Glutamatergic neuron (in vitro differentiated cells): ENCODE data around the gene SGTA. TPM values are rescaled to one million over a fixed set of nuclear protein-coding genes. Genes with fewer than 3 reads are reported as not detected.

Source experiments
- DNase-seq: peaks from one replicate; pipeline ENCODE4 v3.0.0; 2022
- H3K27ac Mint-ChIP-seq: one replicate; pipeline ENCODE4 v1.8.0; 2020; ENCODE audit warnings: mild to moderate bottlenecking, mixed read lengths, inconsistent platforms; ENCODE audit not compliant: unreplicated experiment
- H3K27me3 Mint-ChIP-seq: one replicate; pipeline ENCODE4 v1.8.0; 2020; ENCODE audit warnings: mild to moderate bottlenecking, moderate library complexity, mixed read lengths, inconsistent platforms; ENCODE audit not compliant: unreplicated experiment
- H3K36me3 Mint-ChIP-seq: one replicate; pipeline ENCODE4 v1.8.0; 2020; ENCODE audit warnings: mild to moderate bottlenecking, mixed read lengths, inconsistent platforms; ENCODE audit not compliant: unreplicated experiment
- H3K4me1 Mint-ChIP-seq: one replicate; pipeline ENCODE4 v1.8.0; 2020; ENCODE audit warnings: mild to moderate bottlenecking, low read depth, mixed read lengths, inconsistent platforms; ENCODE audit not compliant: unreplicated experiment
- H3K4me3 Mint-ChIP-seq: one replicate; pipeline ENCODE4 v1.8.0; 2020; ENCODE audit warnings: mild to moderate bottlenecking, mixed read lengths, inconsistent platforms; ENCODE audit not compliant: unreplicated experiment
- H3K9me3 Mint-ChIP-seq: one replicate; pipeline ENCODE4 v1.8.0; 2020; ENCODE audit warnings: mild to moderate bottlenecking, moderate library complexity, mixed read lengths, inconsistent platforms; ENCODE audit not compliant: unreplicated experiment
- total RNA-seq: library from RNA; stranded (reverse); fragmentation: NEBNext Ultra II Directional; extraction: Animal tissue kit (Norgen Biotek cat#: 25700); gene quantifications from one replicate; pipeline ENCODE4 v1.2.1, GENCODE V29; 2021; ENCODE audit not compliant: unreplicated experiment
- TF ChIP-seq, protein P1 (sequence below): fragments of 200-600 bp; sonication (generic); IDR thresholded peaks from one replicate; pipeline ENCODE4 v1.5.0; 2021; ENCODE audit not compliant: partially characterized antibody, unreplicated experiment

Gene SGTA
- total RNA-seq, 1 donor from 2014 or later = 90.6 TPM

DNA sequence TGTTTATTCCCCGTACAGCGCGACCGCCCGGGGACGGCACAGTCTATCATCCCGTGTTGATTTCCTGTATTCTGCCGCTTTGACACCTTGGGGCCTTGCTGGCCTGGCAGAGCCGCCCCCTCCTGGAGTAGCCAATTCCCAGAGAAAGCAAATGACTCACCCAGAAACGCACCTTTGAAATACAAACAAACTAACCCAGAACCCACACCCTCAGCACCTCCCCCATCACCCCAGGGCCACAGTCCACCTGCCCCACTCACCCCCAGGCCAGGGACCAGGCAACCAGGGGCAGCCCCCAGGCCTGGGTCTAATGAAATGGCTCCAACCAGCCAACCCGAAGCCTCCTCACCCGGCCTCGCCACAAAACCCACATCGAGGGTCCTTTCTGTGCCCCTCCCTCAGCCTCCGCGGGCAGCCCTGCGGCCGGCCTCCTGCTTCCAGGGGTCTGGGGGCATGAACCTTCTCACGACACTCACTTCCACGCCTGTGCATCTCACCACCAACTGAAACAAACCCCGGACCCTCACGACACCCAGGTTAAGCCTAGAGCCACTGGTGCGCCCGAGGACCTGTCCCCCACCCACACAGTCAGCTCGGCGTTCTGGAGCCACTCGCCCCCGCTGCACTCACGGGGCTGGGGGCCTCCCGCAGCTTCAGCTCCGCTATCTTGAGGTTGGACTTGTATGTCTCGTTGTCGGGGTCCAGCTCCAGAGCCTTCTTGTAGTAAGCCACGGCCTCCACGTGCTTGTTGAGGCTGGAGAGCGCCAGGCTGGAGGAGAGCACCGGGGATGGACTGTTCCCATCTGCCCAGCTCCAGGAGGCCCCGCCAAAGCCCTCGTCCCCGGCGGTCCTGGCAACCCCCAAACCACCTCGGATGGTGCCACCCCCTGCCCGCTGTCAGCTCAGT lies 20.9 kb downstream of the SGTA start:
- H3K9me3 Mint-ChIP-seq = peaks cover 5% of the 10 kb centered on the region
- TF ChIP-seq, protein P1, sequence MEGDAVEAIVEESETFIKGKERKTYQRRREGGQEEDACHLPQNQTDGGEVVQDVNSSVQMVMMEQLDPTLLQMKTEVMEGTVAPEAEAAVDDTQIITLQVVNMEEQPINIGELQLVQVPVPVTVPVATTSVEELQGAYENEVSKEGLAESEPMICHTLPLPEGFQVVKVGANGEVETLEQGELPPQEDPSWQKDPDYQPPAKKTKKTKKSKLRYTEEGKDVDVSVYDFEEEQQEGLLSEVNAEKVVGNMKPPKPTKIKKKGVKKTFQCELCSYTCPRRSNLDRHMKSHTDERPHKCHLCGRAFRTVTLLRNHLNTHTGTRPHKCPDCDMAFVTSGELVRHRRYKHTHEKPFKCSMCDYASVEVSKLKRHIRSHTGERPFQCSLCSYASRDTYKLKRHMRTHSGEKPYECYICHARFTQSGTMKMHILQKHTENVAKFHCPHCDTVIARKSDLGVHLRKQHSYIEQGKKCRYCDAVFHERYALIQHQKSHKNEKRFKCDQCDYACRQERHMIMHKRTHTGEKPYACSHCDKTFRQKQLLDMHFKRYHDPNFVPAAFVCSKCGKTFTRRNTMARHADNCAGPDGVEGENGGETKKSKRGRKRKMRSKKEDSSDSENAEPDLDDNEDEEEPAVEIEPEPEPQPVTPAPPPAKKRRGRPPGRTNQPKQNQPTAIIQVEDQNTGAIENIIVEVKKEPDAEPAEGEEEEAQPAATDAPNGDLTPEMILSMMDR = no peak
- H3K4me1 Mint-ChIP-seq = no peaks in the 10 kb centered on the region
- H3K27ac Mint-ChIP-seq = no peak overlapping the region
- DNase-seq = no peak
- no peaks in the 10 kb centered on the region for H3K27me3 Mint-ChIP-seq
- no peaks in the 10 kb centered on the region for H3K36me3 Mint-ChIP-seq
- no peak overlapping the region for H3K4me3 Mint-ChIP-seq

DNA sequence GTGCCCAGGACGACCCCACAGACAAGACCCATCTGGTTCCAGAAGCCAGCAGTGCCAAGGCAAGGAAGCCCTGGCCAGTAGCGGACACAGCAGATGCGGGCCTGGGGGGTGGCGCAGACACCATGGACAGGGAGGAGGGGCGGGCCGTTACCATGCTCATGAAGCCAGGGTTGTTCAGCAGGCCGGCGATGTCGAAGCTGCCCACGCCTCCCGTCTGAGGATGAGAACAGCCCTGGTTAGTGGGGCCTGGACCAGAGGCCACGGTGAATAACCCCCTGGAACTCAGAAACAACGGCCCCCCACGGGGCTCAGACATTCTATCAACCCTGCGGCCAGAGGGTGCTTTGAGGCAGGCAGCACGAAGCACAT lies 21.8 kb downstream of the SGTA start:
- no peaks in the 10 kb centered on the region for H3K27me3 Mint-ChIP-seq
- TF ChIP-seq, protein P1 = no peak
- no peak overlapping the region for H3K4me3 Mint-ChIP-seq
- no peak overlapping the region for H3K27ac Mint-ChIP-seq
- no peaks in the 10 kb centered on the region for H3K4me1 Mint-ChIP-seq
- H3K36me3 Mint-ChIP-seq = no peaks in the 10 kb centered on the region
- no peak for DNase-seq
- H3K9me3 Mint-ChIP-seq = peaks cover 5% of the 10 kb centered on the region

DNA sequence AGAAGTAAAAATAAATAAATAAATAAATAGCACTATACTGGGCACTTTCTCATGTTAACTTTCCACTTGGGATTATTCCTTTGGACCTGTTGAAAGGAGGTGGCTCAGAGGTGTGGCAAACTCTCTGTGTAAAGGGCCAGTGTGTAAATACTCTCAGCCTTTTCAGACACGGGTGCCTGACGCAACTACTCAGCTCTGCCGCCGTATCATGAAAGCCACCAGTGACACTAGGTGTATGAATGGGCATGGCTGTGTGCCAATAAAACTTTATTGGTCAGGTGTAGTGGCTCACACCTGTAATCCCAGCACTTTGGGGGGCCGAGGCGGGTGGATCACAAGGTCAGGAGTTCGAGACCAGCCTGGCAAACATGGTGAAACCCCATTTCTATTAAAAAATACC lies 23.1 kb downstream of the SGTA start:
- Mint-ChIP-seq H3K9me3 (peaks cover 5% of the 10 kb centered on the region), H3K4me1 (no peaks in the 10 kb centered on the region), H3K4me3 (no peak overlapping the region), H3K27ac (no peak overlapping the region), H3K27me3 (peaks cover 2% of the 10 kb centered on the region), H3K36me3 (no peaks in the 10 kb centered on the region)
- TF ChIP-seq, protein P1 = no peak
- DNase-seq = no peak

DNA sequence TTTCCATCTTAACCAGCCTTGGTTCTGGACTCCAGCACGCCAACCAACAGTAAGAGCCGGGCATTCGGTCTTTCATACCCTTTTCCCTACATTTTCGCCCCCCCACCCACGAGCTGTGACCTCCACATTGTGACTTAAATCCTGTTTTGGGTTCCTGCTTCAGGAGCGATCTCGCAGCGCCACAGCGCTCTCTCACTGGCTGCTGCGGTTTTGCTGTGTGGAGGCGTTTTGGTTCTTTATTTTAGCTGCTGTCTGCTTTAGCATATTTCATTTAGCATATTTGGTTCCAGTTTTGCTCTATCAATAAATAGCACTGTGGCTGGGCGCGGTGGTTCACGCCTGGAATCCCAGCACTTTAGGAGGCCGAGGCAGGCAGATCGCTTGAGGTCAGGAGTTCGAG lies 23.7 kb downstream of the SGTA start:
- H3K9me3 Mint-ChIP-seq = peaks cover 5% of the 10 kb centered on the region
- no peak for DNase-seq
- H3K4me3 Mint-ChIP-seq = no peak overlapping the region
- TF ChIP-seq, protein P1 = no peak
- H3K4me1 Mint-ChIP-seq = no peaks in the 10 kb centered on the region
- H3K27ac Mint-ChIP-seq = no peak overlapping the region
- H3K36me3 Mint-ChIP-seq = no peaks in the 10 kb centered on the region
- peaks cover 2% of the 10 kb centered on the region for H3K27me3 Mint-ChIP-seq

DNA sequence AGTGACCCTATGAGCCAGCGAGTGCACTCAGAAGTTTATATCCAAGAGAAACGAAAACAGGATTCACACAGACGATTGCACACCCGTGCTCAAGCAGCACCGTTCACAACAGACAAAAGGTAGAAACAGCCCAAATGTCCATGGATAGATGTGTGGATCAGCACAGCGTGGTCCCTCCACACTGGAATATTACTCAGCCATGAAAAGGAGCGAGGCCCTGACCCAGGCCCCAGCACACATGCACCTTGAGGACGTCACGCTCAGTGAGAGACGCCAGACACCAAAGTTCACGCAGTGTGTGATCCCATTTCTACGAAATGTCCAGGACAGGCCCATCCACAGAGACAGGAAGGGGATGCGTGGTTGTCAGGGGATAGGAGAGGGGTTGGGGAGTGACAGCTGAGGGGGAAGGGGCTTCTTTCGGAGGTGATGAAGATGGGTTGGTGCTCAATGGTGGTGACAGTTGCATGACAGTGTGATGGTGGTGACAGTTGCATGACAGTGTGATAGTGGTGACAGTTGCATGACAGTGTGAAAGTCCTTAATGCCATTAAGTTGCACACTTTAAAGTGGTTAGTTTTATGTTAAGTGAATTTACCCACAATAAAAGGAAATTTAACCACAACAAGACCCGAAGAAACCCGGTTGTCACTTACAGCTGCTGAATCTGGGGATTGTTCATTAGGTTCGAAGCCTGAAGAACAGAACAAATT lies 24.3 kb downstream of the SGTA start:
- no peaks in the 10 kb centered on the region for H3K36me3 Mint-ChIP-seq
- H3K4me3 Mint-ChIP-seq = no peak overlapping the region
- H3K4me1 Mint-ChIP-seq = no peaks in the 10 kb centered on the region
- H3K27me3 Mint-ChIP-seq = peaks cover 2% of the 10 kb centered on the region
- H3K27ac Mint-ChIP-seq = no peak overlapping the region
- H3K9me3 Mint-ChIP-seq = peaks cover 3% of the 10 kb centered on the region
- no peak for DNase-seq
- TF ChIP-seq, protein P1 = no peak
